Fibroblast of mammary gland (primary cell): ENCODE data around the gene LYSET.
"Not testable (repeated sequence)": the region's sequence is repeated elsewhere in the genome, so short reads cannot be mapped to it uniquely, and the experiment has no call there.

Source experiments
- DNase-seq: peaks from one replicate; pipeline ENCODE4 v3.0.0-alpha.2; 2010; ENCODE audit warnings: low read depth
- H3K4me3 ChIP-seq: 2 replicates; pipeline ENCODE4 v1.5.1; 2011; ENCODE audit warnings: low read depth, mild to moderate bottlenecking, low read length, moderate library complexity; ENCODE audit not compliant: control insufficient read depth
- TF ChIP-seq, protein P1 (sequence below): conservative IDR thresholded peaks from 2 replicates; pipeline ENCODE4 v1.5.1; 2011; ENCODE audit warnings: low read depth, low read length, inconsistent platforms; ENCODE audit not compliant: control insufficient read depth, insufficient read depth

Gene LYSET

DNA sequence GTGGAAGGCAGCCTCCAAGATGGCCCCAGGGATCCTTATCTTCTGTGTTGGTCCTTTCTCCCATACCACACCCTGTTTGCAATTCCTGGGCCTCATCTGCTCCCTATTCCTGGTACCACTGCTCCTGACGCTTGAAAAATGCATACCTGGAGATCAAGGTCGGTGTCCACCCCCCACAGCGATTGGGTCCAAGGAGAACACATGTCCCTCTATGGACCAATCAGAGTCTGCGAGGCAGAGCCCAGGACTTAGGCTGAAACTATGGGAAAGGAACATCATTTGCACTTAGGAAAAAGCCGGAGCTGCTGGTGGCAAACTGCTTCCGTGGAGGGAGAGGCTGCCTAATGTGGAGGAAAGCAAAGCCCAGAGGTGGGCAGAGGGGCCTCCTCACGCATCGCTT, 36.1 kb upstream of the LYSET start:
- DNase-seq: no peak
- TF ChIP-seq, protein P1, sequence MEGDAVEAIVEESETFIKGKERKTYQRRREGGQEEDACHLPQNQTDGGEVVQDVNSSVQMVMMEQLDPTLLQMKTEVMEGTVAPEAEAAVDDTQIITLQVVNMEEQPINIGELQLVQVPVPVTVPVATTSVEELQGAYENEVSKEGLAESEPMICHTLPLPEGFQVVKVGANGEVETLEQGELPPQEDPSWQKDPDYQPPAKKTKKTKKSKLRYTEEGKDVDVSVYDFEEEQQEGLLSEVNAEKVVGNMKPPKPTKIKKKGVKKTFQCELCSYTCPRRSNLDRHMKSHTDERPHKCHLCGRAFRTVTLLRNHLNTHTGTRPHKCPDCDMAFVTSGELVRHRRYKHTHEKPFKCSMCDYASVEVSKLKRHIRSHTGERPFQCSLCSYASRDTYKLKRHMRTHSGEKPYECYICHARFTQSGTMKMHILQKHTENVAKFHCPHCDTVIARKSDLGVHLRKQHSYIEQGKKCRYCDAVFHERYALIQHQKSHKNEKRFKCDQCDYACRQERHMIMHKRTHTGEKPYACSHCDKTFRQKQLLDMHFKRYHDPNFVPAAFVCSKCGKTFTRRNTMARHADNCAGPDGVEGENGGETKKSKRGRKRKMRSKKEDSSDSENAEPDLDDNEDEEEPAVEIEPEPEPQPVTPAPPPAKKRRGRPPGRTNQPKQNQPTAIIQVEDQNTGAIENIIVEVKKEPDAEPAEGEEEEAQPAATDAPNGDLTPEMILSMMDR: no peak
- no peak overlapping the region for H3K4me3 ChIP-seq

DNA sequence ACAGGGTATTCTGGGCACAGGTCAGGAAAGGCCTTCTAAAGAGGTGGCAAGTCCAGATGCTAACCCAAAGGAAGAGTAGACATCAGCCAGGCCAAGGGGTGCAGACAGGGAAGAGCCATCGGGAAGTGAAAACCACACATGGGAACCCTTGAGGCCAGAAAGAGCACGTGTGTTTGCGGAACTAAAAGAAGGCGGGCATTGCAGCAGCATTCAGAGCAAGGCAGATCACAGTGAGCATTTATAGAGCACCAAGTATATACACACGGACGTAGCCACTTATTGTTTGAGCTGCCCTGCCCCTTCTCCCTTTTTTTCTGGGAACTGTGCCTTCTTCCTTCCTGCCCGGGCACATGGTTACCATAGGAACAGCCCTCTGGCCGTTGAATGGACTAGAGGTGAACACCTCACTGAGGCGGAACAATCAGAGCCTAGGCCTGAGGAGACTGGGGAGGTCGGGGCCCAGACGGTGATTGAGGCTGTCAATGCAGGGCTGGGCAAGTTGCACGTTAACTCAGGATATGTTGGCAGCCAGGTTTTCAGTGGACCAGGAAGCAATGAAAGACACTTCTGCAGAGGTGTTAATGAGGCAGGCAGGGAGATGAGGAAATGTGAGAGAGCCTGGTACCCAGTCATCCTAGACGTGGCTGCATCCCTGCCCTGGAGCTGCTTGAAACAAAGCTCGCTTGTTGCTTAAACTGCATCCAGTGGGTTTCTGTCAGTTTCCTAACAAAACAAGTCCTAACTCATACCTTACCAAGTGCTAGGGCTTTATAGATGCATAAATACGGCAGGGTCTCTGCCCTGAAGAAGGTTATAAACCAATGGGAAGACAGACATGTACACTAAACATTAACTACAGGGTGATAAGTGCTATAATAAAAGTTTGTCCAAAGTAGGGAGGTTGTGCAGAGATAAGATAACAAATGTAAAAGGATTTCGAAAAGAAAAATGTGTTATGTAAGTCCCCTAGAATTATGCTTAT, 34.6 kb upstream of the LYSET start:
- no peak for DNase-seq
- TF ChIP-seq, protein P1: no peak
- no peak overlapping the region for H3K4me3 ChIP-seq

DNA sequence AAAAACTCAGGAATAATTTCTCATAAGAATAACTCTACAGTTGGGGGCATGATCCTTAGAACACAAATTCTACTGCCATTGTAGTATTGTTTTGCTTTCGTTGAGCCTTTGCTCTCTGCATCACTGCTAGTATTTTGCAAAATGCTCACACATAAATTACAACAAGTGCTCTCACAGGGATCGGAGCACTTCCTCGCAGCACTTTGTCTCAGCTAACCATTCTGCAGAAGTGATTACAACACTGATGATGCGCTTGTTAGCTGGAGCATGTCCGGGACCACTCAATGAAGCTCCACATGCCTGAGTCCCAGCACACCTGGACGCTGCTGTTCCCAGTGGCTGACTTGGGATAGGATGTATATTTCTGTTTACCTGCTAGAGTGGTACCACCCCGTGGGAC, 32.0 kb upstream of the LYSET start:
- TF ChIP-seq, protein P1: no peak
- no peak overlapping the region for H3K4me3 ChIP-seq
- no peak for DNase-seq

DNA sequence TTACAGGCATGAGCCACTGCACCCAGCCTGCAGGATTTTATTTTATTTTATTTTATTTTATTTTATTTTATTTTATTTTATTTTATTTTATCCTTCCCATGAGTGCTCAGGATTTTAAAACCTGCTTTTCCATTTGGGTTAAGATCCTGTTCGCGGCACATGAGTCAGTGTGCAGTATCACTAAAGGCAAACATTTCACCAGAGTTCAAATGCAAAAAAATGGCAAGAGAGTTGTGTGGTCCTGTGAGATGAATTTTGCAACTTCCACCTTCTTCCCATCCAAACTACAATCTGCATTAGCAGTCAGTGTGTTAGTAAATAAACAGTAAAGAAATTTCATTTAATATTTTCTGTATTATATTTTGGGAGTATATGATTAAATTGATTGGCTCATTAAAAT, 29.4 kb upstream of the LYSET start:
- TF ChIP-seq, protein P1: no peak
- DNase-seq: no peak
- H3K4me3 ChIP-seq: no peak overlapping the region

DNA sequence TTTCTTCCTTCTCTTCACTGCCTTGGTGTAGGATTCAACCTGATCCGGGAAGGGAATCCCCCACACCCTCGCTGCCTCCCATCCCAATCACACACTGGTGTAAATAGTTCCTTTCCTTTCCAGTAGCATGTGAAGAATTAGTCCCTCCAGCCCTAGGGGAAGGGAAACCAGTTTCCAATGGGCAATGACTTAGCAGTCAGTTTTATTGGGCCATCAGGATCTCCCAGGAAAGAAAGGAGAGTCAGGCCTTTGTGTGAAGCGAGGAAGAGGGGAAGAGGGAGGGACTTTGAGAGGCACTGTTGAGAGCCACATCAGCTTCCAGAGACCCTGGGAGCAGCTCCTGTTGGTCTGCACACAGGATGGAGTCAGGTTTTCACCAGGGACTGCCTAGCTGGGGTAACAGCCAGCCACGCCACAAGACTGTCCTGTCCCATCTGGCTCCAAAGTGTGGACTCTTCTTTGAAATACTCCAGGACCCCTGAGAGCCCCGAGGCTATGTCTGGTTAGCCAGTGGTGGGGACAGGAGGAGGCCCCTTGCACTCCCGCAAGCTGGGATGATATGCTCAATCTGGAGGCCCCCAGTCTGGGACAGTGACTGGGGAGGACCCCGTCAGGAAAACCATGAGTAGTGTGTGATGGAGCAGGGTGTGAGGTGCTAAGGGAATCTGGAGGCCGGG, 28.3 kb upstream of the LYSET start:
- no peak overlapping the region for H3K4me3 ChIP-seq
- DNase-seq: no peak
- TF ChIP-seq, protein P1: no peak

DNA sequence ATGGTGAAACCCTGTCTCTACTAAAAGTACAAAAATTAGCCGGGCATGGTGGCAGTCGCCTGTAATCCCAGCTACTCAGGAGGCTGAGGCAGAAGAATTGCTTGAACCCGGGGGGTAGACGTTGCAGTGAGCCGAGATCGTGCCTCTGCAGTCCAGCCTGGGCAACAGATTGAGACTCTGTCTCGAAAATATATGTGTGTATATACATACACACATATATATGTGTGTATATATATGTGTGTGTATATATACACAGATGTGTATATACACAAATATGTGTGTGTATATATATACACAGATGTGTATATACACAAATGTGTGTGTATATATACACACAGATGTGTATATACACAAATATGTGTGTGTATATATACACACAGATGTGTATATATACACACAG, 26.8 kb upstream of the LYSET start:
- not testable (repeated sequence) for DNase-seq, H3K4me3 ChIP-seq

DNA sequence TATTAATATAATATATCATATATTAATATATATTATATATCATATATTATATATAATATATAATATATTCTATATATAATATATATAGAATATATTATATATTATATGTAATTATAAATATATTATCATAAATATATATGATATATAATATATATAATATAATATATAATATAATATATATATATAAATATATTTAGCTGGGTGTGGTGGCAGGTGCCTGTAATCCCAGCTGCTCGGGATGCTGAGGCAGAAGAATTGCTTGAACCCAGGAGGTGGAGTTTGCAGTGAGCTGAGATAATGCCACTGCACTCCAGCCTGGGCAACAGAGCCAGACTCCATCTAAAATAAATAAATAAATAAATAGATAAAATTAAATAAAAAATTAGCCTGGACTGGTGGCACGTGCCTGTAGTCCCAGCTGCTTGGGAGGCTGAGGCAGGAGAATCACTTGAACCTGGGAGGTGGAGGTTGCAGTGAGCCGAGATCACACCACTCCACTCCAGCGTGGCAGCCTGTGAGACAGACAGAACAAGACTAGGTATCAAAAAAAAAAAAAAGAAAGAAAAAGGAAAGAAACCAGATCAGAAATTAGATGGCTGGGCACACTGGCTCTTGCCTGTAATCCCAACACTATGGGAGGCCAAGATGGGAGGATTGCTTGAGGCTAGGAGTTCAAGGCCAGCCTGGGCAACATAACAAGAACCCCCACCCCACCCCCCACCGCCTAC, 25.3 kb upstream of the LYSET start:
- H3K4me3 ChIP-seq, DNase-seq: not testable (repeated sequence)
